Rectal smooth muscle tissue (tissue), 1 donor: ENCODE results near the gene GPC5.
"Not testable (repeated sequence)": the region's sequence is repeated elsewhere in the genome, so short reads cannot be mapped to it uniquely, and the experiment has no call there.

ENCODE experiments used
- H3K27ac ChIP-seq: one replicate; pipeline ENCODE4 v1.7.0; 2013; ENCODE audit warnings: low read depth, low read length, inconsistent platforms
- H3K27me3 ChIP-seq: one replicate; pipeline ENCODE4 v1.7.0; 2013; ENCODE audit warnings: low read length; ENCODE audit not compliant: control insufficient read depth, insufficient read depth
- H3K36me3 ChIP-seq: one replicate; pipeline ENCODE4 v1.7.0; 2013; ENCODE audit warnings: low read length; ENCODE audit not compliant: control insufficient read depth, insufficient read depth
- H3K4me1 ChIP-seq: one replicate; pipeline ENCODE4 v1.7.0; 2013; ENCODE audit warnings: low read length; ENCODE audit not compliant: control insufficient read depth, insufficient read depth
- H3K4me3 ChIP-seq: one replicate; pipeline ENCODE4 v1.7.0; 2013; ENCODE audit warnings: low read length
- H3K9ac ChIP-seq: one replicate; pipeline ENCODE4 v1.7.0; 2013; ENCODE audit warnings: low read length

The GPC5 gene

GRCh38 chr13:92460479-92460878, 1062.1 kb downstream of the GPC5 start:
- Histone ChIP-seq H3K4me3 (no peak overlapping the region), H3K36me3 (no peaks in the 10 kb centered on the region), H3K4me1 (no peaks in the 10 kb centered on the region), H3K9ac (no peak overlapping the region), H3K27ac (no peak overlapping the region), H3K27me3 (no peaks in the 10 kb centered on the region)

- Histone ChIP-seq H3K27ac (no peak overlapping the region), H3K36me3 (no peaks in the 10 kb centered on the region), H3K4me1 (no peaks in the 10 kb centered on the region), H3K4me3 (no peak overlapping the region), H3K27me3 (no peaks in the 10 kb centered on the region), H3K9ac (no peak overlapping the region)
These were observed 1063.0 kb downstream of the GPC5 start for GRCh38 chr13:92461402-92461801.

- no peak overlapping the region for H3K4me3 ChIP-seq
- no peak overlapping the region for H3K27ac ChIP-seq
- H3K9ac ChIP-seq, result no peak overlapping the region
These were observed 1063.4 kb downstream of the GPC5 start for GRCh38 chr13:92461831-92462230.

GRCh38 chr13:92463134-92463533, 1064.7 kb downstream of the GPC5 start:
- Histone ChIP-seq H3K9ac (no peak overlapping the region), H3K27me3 (no peaks in the 10 kb centered on the region), H3K36me3 (no peaks in the 10 kb centered on the region), H3K27ac (no peak overlapping the region), H3K4me1 (no peaks in the 10 kb centered on the region), H3K4me3 (no peak overlapping the region)

More at GRCh38 chr13:92461831-92462230, 1063.4 kb downstream of the GPC5 start:
- Histone ChIP-seq H3K27me3 (no peaks in the 10 kb centered on the region), H3K4me1 (no peaks in the 10 kb centered on the region), H3K36me3 (no peaks in the 10 kb centered on the region)

GRCh38 chr13:92473765-92474475, 1075.5 kb downstream of the GPC5 start:
- Histone ChIP-seq H3K4me3 (no peak overlapping the region), H3K27ac (no peak overlapping the region), H3K27me3 (no peaks in the 10 kb centered on the region), H3K9ac (no peak overlapping the region), H3K36me3 (no peaks in the 10 kb centered on the region), H3K4me1 (no peaks in the 10 kb centered on the region)

- Histone ChIP-seq H3K4me3 (no peak overlapping the region), H3K27ac (no peak overlapping the region), H3K4me1 (no peaks in the 10 kb centered on the region), H3K9ac (no peak overlapping the region), H3K36me3 (no peaks in the 10 kb centered on the region), H3K27me3 (no peaks in the 10 kb centered on the region)
These were observed 1082.0 kb downstream of the GPC5 start for GRCh38 chr13:92480387-92480786.

- not testable (repeated sequence) for H3K9ac ChIP-seq, H3K27ac ChIP-seq, H3K4me3 ChIP-seq, H3K27me3 ChIP-seq, H3K36me3 ChIP-seq, H3K4me1 ChIP-seq
These were observed 1084.4 kb downstream of the GPC5 start for GRCh38 chr13:92482790-92483189.

GRCh38 chr13:92483894-92484293, 1085.5 kb downstream of the GPC5 start:
- Histone ChIP-seq H3K27ac (no peak overlapping the region), H3K9ac (no peak overlapping the region), H3K4me3 (no peak overlapping the region), H3K4me1 (no peaks in the 10 kb centered on the region), H3K36me3 (no peaks in the 10 kb centered on the region), H3K27me3 (no peaks in the 10 kb centered on the region)

GRCh38 chr13:92487238-92487637, 1088.8 kb downstream of the GPC5 start:
- H3K27me3 ChIP-seq, result no peaks in the 10 kb centered on the region
- no peak overlapping the region for H3K27ac ChIP-seq
- H3K4me1 ChIP-seq, result no peaks in the 10 kb centered on the region
- no peak overlapping the region for H3K4me3 ChIP-seq
- no peak overlapping the region for H3K9ac ChIP-seq
- no peaks in the 10 kb centered on the region for H3K36me3 ChIP-seq

GRCh38 chr13:92488249-92488852, 1089.9 kb downstream of the GPC5 start:
- H3K4me3 ChIP-seq, result no peak overlapping the region
- H3K9ac ChIP-seq, result no peak overlapping the region
- no peaks in the 10 kb centered on the region for H3K27me3 ChIP-seq
- H3K27ac ChIP-seq, result no peak overlapping the region
- no peaks in the 10 kb centered on the region for H3K36me3 ChIP-seq
- no peaks in the 10 kb centered on the region for H3K4me1 ChIP-seq

- no peaks in the 10 kb centered on the region for H3K4me1 ChIP-seq
- H3K27ac ChIP-seq, result no peak overlapping the region
- no peak overlapping the region for H3K4me3 ChIP-seq
- no peaks in the 10 kb centered on the region for H3K27me3 ChIP-seq
- H3K9ac ChIP-seq, result no peak overlapping the region
- H3K36me3 ChIP-seq, result no peaks in the 10 kb centered on the region
These were observed 1093.4 kb downstream of the GPC5 start for GRCh38 chr13:92491839-92492238.

GRCh38 chr13:92494915-92495314, 1096.5 kb downstream of the GPC5 start:
- Histone ChIP-seq H3K36me3 (no peaks in the 10 kb centered on the region), H3K9ac (no peak overlapping the region), H3K27ac (no peak overlapping the region), H3K4me1 (no peaks in the 10 kb centered on the region), H3K27me3 (no peaks in the 10 kb centered on the region), H3K4me3 (no peak overlapping the region)

- Histone ChIP-seq H3K4me3 (no peak overlapping the region), H3K36me3 (no peaks in the 10 kb centered on the region), H3K27ac (no peak overlapping the region), H3K27me3 (no peaks in the 10 kb centered on the region), H3K9ac (no peak overlapping the region), H3K4me1 (no peaks in the 10 kb centered on the region)
These were observed 1101.8 kb downstream of the GPC5 start for GRCh38 chr13:92500192-92500591.
